Measurements from ENCODE around the gene ARPP19. TPM values are rescaled to one million over a fixed set of nuclear protein-coding genes. Genes with fewer than 3 reads are reported as not detected.

Gene ARPP19
- total and polyA plus RNA-seq, 4 donors = 35.0 to 139 (median 68.8) TPM

GRCh38 chr15:52521682-52522081 is 47.1 kb downstream of the ARPP19 start:
- Histone ChIP-seq H3K9ac (ENCODE audit: insufficient read depth in 1 of 2, low read length in 2 of 2) (no peak overlapping the region), H3K27me3 (ENCODE audit: control insufficient read depth in 3 of 3, insufficient read depth in 3 of 3, low read length in 2 of 3) (peaks cover 0 to 11% (median 0%) of the 10 kb centered on the region in 3 donors), H3K36me3 (ENCODE audit: control insufficient read depth in 4 of 4, insufficient read depth in 4 of 4, low read length in 4 of 4) (no peaks in the 10 kb centered on the region), H3K4me3 (no peak overlapping the region), H3K9me3 (ENCODE audit: control insufficient read depth in 4 of 4, insufficient read depth in 3 of 4, low read length in 3 of 4) (no peaks in the 10 kb centered on the region), H3K4me1 (ENCODE audit: control insufficient read depth in 5 of 5, insufficient read depth in 5 of 5, low read length in 5 of 5) (peaks cover 0 to 6% (median 0%) of the 10 kb centered on the region in 5 donors), H3K27ac (ENCODE audit: low read depth in 1 of 2, low read length in 1 of 2) (no peak overlapping the region)
- TF ChIP-seq CTCF (IDR thresholded peaks at IDR 0.05; ENCODE audit: control extremely low read depth, extremely low read depth) = no peak
- DNase-seq (no peak), ATAC-seq (ENCODE audit: insufficient read depth, low FRiP score) (no peak)
- 77 to 83% methylated on average over 3 of the region's 3 CpGs for WGBS, 2 donors

DNA sequence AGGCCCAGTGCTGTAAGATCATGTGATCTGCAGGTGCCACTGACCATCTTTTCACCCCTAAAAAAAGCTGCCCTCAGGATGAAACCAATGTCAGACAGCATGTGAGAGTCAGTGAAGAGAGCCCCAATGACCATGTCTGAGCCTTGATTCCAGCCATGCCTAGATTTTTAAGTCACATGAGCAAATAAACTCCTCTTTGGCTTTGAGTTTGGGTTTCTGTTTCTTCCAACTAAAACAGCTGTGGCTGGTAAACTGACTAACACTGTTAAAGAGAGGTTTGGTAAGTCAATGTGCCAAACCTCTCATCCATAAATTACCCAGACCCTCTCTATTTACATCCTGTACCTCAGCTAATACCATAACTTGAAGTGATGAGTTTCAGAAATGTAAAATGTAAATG is 48.4 kb downstream of the ARPP19 start:
- Histone ChIP-seq H3K27ac (ENCODE audit: low read depth in 1 of 2, low read length in 1 of 2) (no peak overlapping the region), H3K36me3 (ENCODE audit: control insufficient read depth in 4 of 4, insufficient read depth in 4 of 4, low read length in 4 of 4) (no peaks in the 10 kb centered on the region), H3K4me1 (ENCODE audit: control insufficient read depth in 5 of 5, insufficient read depth in 5 of 5, low read length in 5 of 5) (peaks cover 0 to 6% (median 0%) of the 10 kb centered on the region in 5 donors), H3K4me3 (no peak overlapping the region), H3K9me3 (ENCODE audit: control insufficient read depth in 4 of 4, insufficient read depth in 3 of 4, low read length in 3 of 4) (no peaks in the 10 kb centered on the region), H3K27me3 (ENCODE audit: control insufficient read depth in 3 of 3, insufficient read depth in 3 of 3, low read length in 2 of 3) (peaks cover 0 to 5% (median 0%) of the 10 kb centered on the region in 3 donors), H3K9ac (ENCODE audit: insufficient read depth in 1 of 2, low read length in 2 of 2) (no peak overlapping the region)
- DNase-seq (no peak), ATAC-seq (ENCODE audit: insufficient read depth, low FRiP score) (no peak)
- no peak for TF ChIP-seq CTCF (IDR thresholded peaks at IDR 0.05; ENCODE audit: control extremely low read depth, extremely low read depth)

DNA sequence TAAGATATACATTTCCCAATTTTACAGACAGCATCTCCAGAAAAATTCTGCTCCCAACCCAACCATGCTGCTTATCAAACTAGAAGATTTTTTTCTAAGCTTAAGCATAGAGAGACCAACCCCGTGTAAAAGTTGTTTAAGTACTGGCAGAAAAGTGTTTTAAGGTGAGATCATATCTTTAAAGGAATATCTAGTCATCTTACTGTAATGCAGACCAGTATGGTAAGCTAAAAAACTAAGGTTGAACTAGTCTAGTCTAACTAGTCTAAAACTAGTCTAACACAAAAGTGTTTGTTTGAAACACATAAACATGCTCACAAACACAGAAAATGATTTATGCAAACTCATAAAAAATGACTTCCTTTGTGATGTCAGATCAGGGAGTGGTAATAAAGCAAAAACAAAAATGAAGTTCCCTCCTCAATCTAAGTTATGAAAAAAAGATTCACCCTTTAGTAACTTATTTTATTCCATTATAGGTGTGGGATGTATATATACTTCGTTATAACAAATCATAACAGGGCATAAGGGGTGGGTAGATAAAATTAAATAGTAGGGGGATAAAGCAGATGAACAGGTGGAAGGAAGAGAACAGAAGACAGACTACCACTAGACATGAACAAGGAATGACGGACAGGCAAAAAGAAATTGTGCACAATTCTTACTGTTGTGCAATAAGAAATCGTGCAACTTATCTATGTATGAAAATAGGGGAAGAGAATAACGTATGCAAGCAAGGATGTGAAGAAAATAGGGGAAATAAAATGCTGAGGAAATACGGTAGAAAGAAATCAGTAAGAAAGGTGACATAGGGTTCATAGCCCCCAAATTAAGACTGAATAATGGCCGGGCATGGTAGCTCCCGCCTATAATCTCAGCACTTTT is 50.1 kb downstream of the ARPP19 start:
- H3K4me1 ChIP-seq (ENCODE audit: control insufficient read depth in 5 of 5, insufficient read depth in 5 of 5, low read length in 5 of 5) = peaks cover 0 to 6% (median 0%) of the 10 kb centered on the region in 5 donors
- DNase-seq = no peak
- H3K36me3 ChIP-seq (ENCODE audit: control insufficient read depth in 4 of 4, insufficient read depth in 4 of 4, low read length in 4 of 4) = no peaks in the 10 kb centered on the region
- 42 to 62% methylated on average over 8 of the region's 8 CpGs for WGBS, 2 donors
- no peak overlapping the region for H3K27ac ChIP-seq (ENCODE audit: low read depth in 1 of 2, low read length in 1 of 2)
- ATAC-seq (ENCODE audit: insufficient read depth, low FRiP score) = no peak
- H3K27me3 ChIP-seq (ENCODE audit: control insufficient read depth in 3 of 3, insufficient read depth in 3 of 3, low read length in 2 of 3) = peaks cover 0 to 5% (median 0%) of the 10 kb centered on the region in 3 donors
- no peak overlapping the region for H3K4me3 ChIP-seq
- no peak for TF ChIP-seq CTCF (IDR thresholded peaks at IDR 0.05; ENCODE audit: control extremely low read depth, extremely low read depth)
- no peaks in the 10 kb centered on the region for H3K9me3 ChIP-seq (ENCODE audit: control insufficient read depth in 4 of 4, insufficient read depth in 3 of 4, low read length in 3 of 4)
- no peak overlapping the region for H3K9ac ChIP-seq (ENCODE audit: insufficient read depth in 1 of 2, low read length in 2 of 2)

All from lung (tissue), 12 donors.